HCT116 (cell line): Measurements from ENCODE around the gene HLA-DOA.

Source experiments
- CTCF ChIP-seq, 3 experiments: fragments of 200-600 bp in 1 of 3; sonication (generic) in 1 of 3; IDR thresholded peaks in 2 of 3; conservative IDR thresholded peaks in 1 of 3; 2 replicates each; pipeline ENCODE4 v1.5.1; 2012 to 2017; ENCODE audit warnings: low read depth in 2 of 3, low read length in 2 of 3, antibody characterized with exemption in 1 of 3, borderline replicate concordance in 1 of 3, control low read depth in 1 of 3, mild to moderate bottlenecking in 1 of 3, mixed read lengths in 1 of 3, mixed run types in 1 of 3, moderate library complexity in 1 of 3; ENCODE audit not compliant: insufficient read depth in 1 of 3
- ELF1 ChIP-seq: IDR thresholded peaks from 2 replicates; pipeline ENCODE4 v1.6.1; 2012; ENCODE audit warnings: low read depth, borderline replicate concordance

GRCh38 chr6:33015798-33016197, 6.4 kb upstream of the HLA-DOA start:
- no peak for TF ChIP-seq ELF1
- TF ChIP-seq CTCF (IDR thresholded peaks at IDR 0.05 in 2 of 3, conservative IDR thresholded peaks at IDR 0.05 in 1 of 3; ENCODE audit: borderline replicate concordance in 1 of 3, insufficient read depth in 1 of 3, low read depth in 2 of 3, low read length in 2 of 3) = no peak
